Activated T-cell treated with anti-CD3 and anti-CD28 coated beads, Interleukin-2, amount 50 U/mL, for 24 hours (primary cell): ENCODE results near the gene CC2D2A.

ENCODE experiments used
- DNase-seq: peaks from one replicate; pipeline ENCODE4 v3.0.0-alpha.2; 2020
- H3K27ac Mint-ChIP-seq: 2 replicates; pipeline ENCODE4 v1.8.0; 2020; ENCODE audit warnings: mild to moderate bottlenecking, mixed read lengths
- H3K27me3 Mint-ChIP-seq: 2 replicates; pipeline ENCODE4 v1.8.0; 2020; ENCODE audit warnings: mixed read lengths
- H3K36me3 Mint-ChIP-seq: 2 replicates; pipeline ENCODE4 v1.8.0; 2020; ENCODE audit warnings: low read depth, mixed read lengths
- H3K4me1 Mint-ChIP-seq: 2 replicates; pipeline ENCODE4 v1.8.0; 2020; ENCODE audit warnings: low read depth, mixed read lengths
- H3K4me3 Mint-ChIP-seq: 2 replicates; pipeline ENCODE4 v1.8.0; 2020; ENCODE audit warnings: mild to moderate bottlenecking, moderate library complexity, mixed read lengths
- H3K9me3 Mint-ChIP-seq: 2 replicates; pipeline ENCODE4 v1.8.0; 2020; ENCODE audit warnings: mixed read lengths

CC2D2A gene

GRCh38 chr4:15451181-15451865 lies 18.4 kb upstream of the CC2D2A start:
- DNase-seq, result no peak
- no peaks in the 10 kb centered on the region for H3K27me3 Mint-ChIP-seq
- no peak overlapping the region for H3K4me3 Mint-ChIP-seq
- H3K27ac Mint-ChIP-seq, result no peak overlapping the region
- H3K9me3 Mint-ChIP-seq, result peaks cover 7% of the 10 kb centered on the region
- no peaks in the 10 kb centered on the region for H3K4me1 Mint-ChIP-seq
- no peaks in the 10 kb centered on the region for H3K36me3 Mint-ChIP-seq

GRCh38 chr4:15451866-15452765 lies 17.6 kb upstream of the CC2D2A start:
- H3K27me3 Mint-ChIP-seq, result no peaks in the 10 kb centered on the region
- no peaks in the 10 kb centered on the region for H3K36me3 Mint-ChIP-seq
- no peaks in the 10 kb centered on the region for H3K4me1 Mint-ChIP-seq
- no peak overlapping the region for H3K27ac Mint-ChIP-seq
- DNase-seq, result no peak
- H3K4me3 Mint-ChIP-seq, result no peak overlapping the region
- H3K9me3 Mint-ChIP-seq, result peaks cover under 1% of the 10 kb centered on the region

GRCh38 chr4:15455290-15455689 lies 14.4 kb upstream of the CC2D2A start:
- no peaks in the 10 kb centered on the region for H3K36me3 Mint-ChIP-seq
- H3K27me3 Mint-ChIP-seq, result peaks cover 2% of the 10 kb centered on the region
- DNase-seq, result no peak
- no peak overlapping the region for H3K27ac Mint-ChIP-seq
- H3K4me3 Mint-ChIP-seq, result no peak overlapping the region
- H3K4me1 Mint-ChIP-seq, result peaks cover 3% of the 10 kb centered on the region
- H3K9me3 Mint-ChIP-seq, result no peaks in the 10 kb centered on the region

GRCh38 chr4:15457406-15458201 lies 12.1 kb upstream of the CC2D2A start:
- no peaks in the 10 kb centered on the region for H3K36me3 Mint-ChIP-seq
- DNase-seq, result no peak
- no peak overlapping the region for H3K27ac Mint-ChIP-seq
- H3K27me3 Mint-ChIP-seq, result peaks cover 2% of the 10 kb centered on the region
- H3K4me1 Mint-ChIP-seq, result peaks cover 3% of the 10 kb centered on the region
- no peak overlapping the region for H3K4me3 Mint-ChIP-seq
- H3K9me3 Mint-ChIP-seq, result no peaks in the 10 kb centered on the region

GRCh38 chr4:15458616-15459015 lies 11.1 kb upstream of the CC2D2A start:
- no peak for DNase-seq
- no peaks in the 10 kb centered on the region for H3K9me3 Mint-ChIP-seq

GRCh38 chr4:15459706-15460105 lies 10.0 kb upstream of the CC2D2A start:
- DNase-seq, result no peak

More at GRCh38 chr4:15458616-15459015, 11.1 kb upstream of the CC2D2A start:
- no peaks in the 10 kb centered on the region for H3K36me3 Mint-ChIP-seq
- H3K27ac Mint-ChIP-seq, result no peak overlapping the region
- peaks cover 3% of the 10 kb centered on the region for H3K4me1 Mint-ChIP-seq
- peaks cover 2% of the 10 kb centered on the region for H3K27me3 Mint-ChIP-seq
- H3K4me3 Mint-ChIP-seq, result no peak overlapping the region

GRCh38 chr4:15466596-15466995 lies 3.1 kb upstream of the CC2D2A start:
- DNase-seq, result no peak
- H3K27ac Mint-ChIP-seq, result no peak overlapping the region
- H3K27me3 Mint-ChIP-seq, result peaks cover 11% of the 10 kb centered on the region
- no peaks in the 10 kb centered on the region for H3K9me3 Mint-ChIP-seq
- no peaks in the 10 kb centered on the region for H3K36me3 Mint-ChIP-seq
- H3K4me3 Mint-ChIP-seq, result no peak overlapping the region
- peaks cover 12% of the 10 kb centered on the region for H3K4me1 Mint-ChIP-seq

More at GRCh38 chr4:15459706-15460105, 10.0 kb upstream of the CC2D2A start:
- Mint-ChIP-seq H3K4me3 (no peak overlapping the region), H3K4me1 (peaks cover 3% of the 10 kb centered on the region), H3K27me3 (peaks cover 2% of the 10 kb centered on the region), H3K27ac (no peak overlapping the region), H3K9me3 (no peaks in the 10 kb centered on the region), H3K36me3 (no peaks in the 10 kb centered on the region)

- Mint-ChIP-seq H3K4me1 (peaks cover 12% of the 10 kb centered on the region), H3K27me3 (peaks cover 11% of the 10 kb centered on the region), H3K36me3 (no peaks in the 10 kb centered on the region), H3K27ac (no peak overlapping the region), H3K9me3 (no peaks in the 10 kb centered on the region), H3K4me3 (peak overlapping the region; percentile 16)
- DNase-seq, result no peak
These were observed 420 bp downstream of the CC2D2A start for GRCh38 chr4:15470128-15470475.

- Mint-ChIP-seq H3K9me3 (no peaks in the 10 kb centered on the region), H3K4me3 (no peak overlapping the region), H3K27ac (no peak overlapping the region), H3K36me3 (no peaks in the 10 kb centered on the region), H3K4me1 (no peaks in the 10 kb centered on the region), H3K27me3 (no peaks in the 10 kb centered on the region)
- DNase-seq, result no peak
These were observed 6.7 kb downstream of the CC2D2A start for GRCh38 chr4:15476396-15476795.

- no peak for DNase-seq
- H3K4me1 Mint-ChIP-seq, result no peaks in the 10 kb centered on the region
- no peak overlapping the region for H3K4me3 Mint-ChIP-seq
- no peaks in the 10 kb centered on the region for H3K27me3 Mint-ChIP-seq
- H3K36me3 Mint-ChIP-seq, result no peaks in the 10 kb centered on the region
- H3K9me3 Mint-ChIP-seq, result no peaks in the 10 kb centered on the region
- no peak overlapping the region for H3K27ac Mint-ChIP-seq
These were observed 9.0 kb downstream of the CC2D2A start for GRCh38 chr4:15478724-15479088.

GRCh38 chr4:15479089-15479912 lies 9.6 kb downstream of the CC2D2A start:
- Mint-ChIP-seq H3K36me3 (no peaks in the 10 kb centered on the region), H3K4me3 (no peak overlapping the region), H3K4me1 (no peaks in the 10 kb centered on the region), H3K27me3 (no peaks in the 10 kb centered on the region), H3K9me3 (no peaks in the 10 kb centered on the region), H3K27ac (no peak overlapping the region)
- DNase-seq, result no peak

GRCh38 chr4:15479913-15480185 lies 10.2 kb downstream of the CC2D2A start:
- no peak for DNase-seq
- Mint-ChIP-seq H3K4me3 (no peak overlapping the region), H3K27ac (no peak overlapping the region), H3K36me3 (no peaks in the 10 kb centered on the region), H3K27me3 (no peaks in the 10 kb centered on the region), H3K4me1 (no peaks in the 10 kb centered on the region), H3K9me3 (no peaks in the 10 kb centered on the region)

- Mint-ChIP-seq H3K9me3 (peaks cover 12% of the 10 kb centered on the region), H3K36me3 (no peaks in the 10 kb centered on the region), H3K4me1 (no peaks in the 10 kb centered on the region), H3K27ac (no peak overlapping the region), H3K4me3 (no peak overlapping the region), H3K27me3 (no peaks in the 10 kb centered on the region)
- DNase-seq, result no peak
These were observed 12.5 kb downstream of the CC2D2A start for GRCh38 chr4:15481961-15482745.
